ENCODE data around the gene RNFT2.

RNFT2 gene

GRCh38 chr12:116838365-116838764 lies 100.2 kb downstream of the RNFT2 start:
- no peak for DNase-seq

- no peak for DNase-seq
Observed at GRCh38 chr12:116839287-116839830, 101.2 kb downstream of the RNFT2 start.

- no peak for DNase-seq
Observed at GRCh38 chr12:116843085-116843484, 105.0 kb downstream of the RNFT2 start.

- no peak for DNase-seq
Observed at GRCh38 chr12:116849216-116849615, 111.1 kb downstream of the RNFT2 start.

GRCh38 chr12:116852303-116852702 lies 114.2 kb downstream of the RNFT2 start:
- no peak for DNase-seq

- no peak for DNase-seq
Observed at GRCh38 chr12:116853507-116853906, 115.4 kb downstream of the RNFT2 start.

- DNase-seq, result no peak
Observed at GRCh38 chr12:116855744-116856470, 117.8 kb downstream of the RNFT2 start.

GRCh38 chr12:116856729-116857128 lies 118.6 kb downstream of the RNFT2 start:
- DNase-seq, result no peak

- no peak for DNase-seq
Observed at GRCh38 chr12:116859079-116859478, 121.0 kb downstream of the RNFT2 start.

GRCh38 chr12:116860263-116860662 lies 122.1 kb downstream of the RNFT2 start:
- no peak for DNase-seq

- peak; percentile 54 for DNase-seq
Observed at GRCh38 chr12:116861320-116861719, 123.2 kb downstream of the RNFT2 start.

- no peak for DNase-seq
Observed at GRCh38 chr12:116862167-116862566, 124.1 kb downstream of the RNFT2 start.

GRCh38 chr12:116863275-116863767 lies 125.2 kb downstream of the RNFT2 start:
- no peak for DNase-seq

GRCh38 chr12:116864371-116865160 lies 126.5 kb downstream of the RNFT2 start:
- peak; percentile 68 for DNase-seq

- DNase-seq, result no peak
Observed at GRCh38 chr12:116867523-116867922, 129.4 kb downstream of the RNFT2 start.

GRCh38 chr12:116870306-116870705 lies 132.2 kb downstream of the RNFT2 start:
- no peak for DNase-seq

GRCh38 chr12:116874324-116874995 lies 136.3 kb downstream of the RNFT2 start:
- no peak for DNase-seq

GRCh38 chr12:116876151-116876869 lies 138.2 kb downstream of the RNFT2 start:
- DNase-seq, result no peak

- no peak for DNase-seq
Observed at GRCh38 chr12:116878567-116879508, 140.7 kb downstream of the RNFT2 start.

GRCh38 chr12:116879509-116880212 lies 141.5 kb downstream of the RNFT2 start:
- no peak for DNase-seq

Data from amniotic stem cell (primary cell).